ENCODE results near the gene ROR2. TPM values are rescaled to one million over a fixed set of nuclear protein-coding genes. Genes with fewer than 3 reads are reported as not detected.
"Not testable (repeated sequence)": the region's sequence is repeated elsewhere in the genome, so short reads cannot be mapped to it uniquely, and the experiment has no call there.

The ROR2 gene
- total RNA-seq, 2 experiments from 2014 or later: not detected

- H3K4me1 Mint-ChIP-seq (ENCODE audit: low read depth): no peaks in the 10 kb centered on the region
- no peak overlapping the region for H3K4me3 Mint-ChIP-seq
- H3K9me3 Mint-ChIP-seq: no peaks in the 10 kb centered on the region
- H3K27me3 Mint-ChIP-seq (ENCODE audit: low read depth): no peaks in the 10 kb centered on the region
- H3K36me3 Mint-ChIP-seq (ENCODE audit: low read depth): no peaks in the 10 kb centered on the region
- CTCF ChIA-PET: no interaction called here
- DNase-seq: no peak
- intact Hi-C loops (cut with micrococcal nuclease): no loop called here
- no peak overlapping the region for H3K27ac Mint-ChIP-seq
These were observed 140.3 kb downstream of the ROR2 start for GRCh38 chr9:91809581-91810285.

GRCh38 chr9:91807643-91808246 lies 142.3 kb downstream of the ROR2 start:
- DNase-seq: no peak
- Mint-ChIP-seq H3K36me3 (ENCODE audit: low read depth) (no peaks in the 10 kb centered on the region), H3K4me1 (ENCODE audit: low read depth) (no peaks in the 10 kb centered on the region), H3K9me3 (no peaks in the 10 kb centered on the region), H3K27me3 (ENCODE audit: low read depth) (no peaks in the 10 kb centered on the region), H3K4me3 (no peak overlapping the region), H3K27ac (no peak overlapping the region)
- CTCF ChIA-PET: interaction anchor here (1.0 kb wide), 1 partner anchor 31 kb away, joined by 3 read pairs; no protein-coding TSS in a partner anchor
- intact Hi-C loops (cut with micrococcal nuclease): no loop called here

GRCh38 chr9:91805031-91805430 lies 145.0 kb downstream of the ROR2 start:
- CTCF ChIA-PET: no interaction called here
- H3K4me3 Mint-ChIP-seq: no peak overlapping the region
- DNase-seq: no peak

DNA sequence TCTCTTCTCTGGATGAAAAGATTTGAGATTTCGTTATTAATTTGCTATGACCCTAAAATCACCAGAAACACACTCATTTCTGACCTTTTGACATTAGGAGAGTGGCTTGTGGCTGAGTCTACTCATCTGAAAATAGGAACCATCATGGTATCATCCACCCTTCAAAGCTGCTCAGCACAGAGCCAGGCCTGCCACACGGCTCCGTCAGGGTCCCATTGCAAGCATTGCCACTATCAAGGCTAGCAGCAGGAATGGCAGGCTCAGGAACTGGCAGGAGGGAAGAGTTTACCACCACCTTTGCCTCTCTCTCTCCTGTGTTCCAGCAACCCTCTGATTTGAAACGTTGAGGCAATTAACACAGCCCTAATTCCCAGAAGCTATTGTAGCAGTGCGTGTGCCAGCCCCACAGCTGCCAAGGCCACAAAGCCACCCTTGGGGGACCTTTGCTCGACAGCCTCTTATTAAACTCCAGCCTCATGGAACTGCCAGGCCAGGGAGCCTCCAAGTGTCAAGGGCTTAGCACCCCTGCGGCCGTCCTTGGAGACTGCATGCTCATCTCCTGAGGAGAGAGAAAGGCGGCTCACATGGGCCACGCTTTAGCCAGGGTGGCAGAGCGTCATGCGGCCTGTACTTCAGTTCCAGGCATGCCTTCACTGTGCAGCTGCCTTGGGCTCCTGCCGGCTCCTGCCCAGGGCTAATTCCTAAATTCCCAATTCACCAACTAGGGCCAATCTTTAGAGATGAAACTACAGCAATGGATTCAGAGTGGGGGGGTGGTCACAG lies 145.9 kb downstream of the ROR2 start:
- no peak overlapping the region for H3K27ac Mint-ChIP-seq
- no peaks in the 10 kb centered on the region for H3K27me3 Mint-ChIP-seq (ENCODE audit: low read depth)
- no peaks in the 10 kb centered on the region for H3K9me3 Mint-ChIP-seq

More at GRCh38 chr9:91805031-91805430, 145.0 kb downstream of the ROR2 start:
- Mint-ChIP-seq H3K9me3 (no peaks in the 10 kb centered on the region), H3K27ac (no peak overlapping the region), H3K27me3 (ENCODE audit: low read depth) (no peaks in the 10 kb centered on the region), H3K36me3 (ENCODE audit: low read depth) (no peaks in the 10 kb centered on the region), H3K4me1 (ENCODE audit: low read depth) (no peaks in the 10 kb centered on the region)
- intact Hi-C loops (cut with micrococcal nuclease): no loop called here

GRCh38 chr9:91803151-91803940 lies 146.7 kb downstream of the ROR2 start:
- H3K9me3 Mint-ChIP-seq: no peaks in the 10 kb centered on the region
- intact Hi-C loops (cut with micrococcal nuclease): no loop called here
- no peaks in the 10 kb centered on the region for H3K36me3 Mint-ChIP-seq (ENCODE audit: low read depth)
- peaks cover 9% of the 10 kb centered on the region for H3K4me1 Mint-ChIP-seq (ENCODE audit: low read depth)
- no peak for DNase-seq
- no peak overlapping the region for H3K27ac Mint-ChIP-seq
- CTCF ChIA-PET: no interaction called here
- H3K4me3 Mint-ChIP-seq: no peak overlapping the region
- H3K27me3 Mint-ChIP-seq (ENCODE audit: low read depth): no peaks in the 10 kb centered on the region

More for the DNA sequence above, 145.9 kb downstream of the ROR2 start:
- intact Hi-C loops (cut with micrococcal nuclease): no loop called here
- H3K4me1 Mint-ChIP-seq (ENCODE audit: low read depth): peaks cover 2% of the 10 kb centered on the region
- H3K36me3 Mint-ChIP-seq (ENCODE audit: low read depth): no peaks in the 10 kb centered on the region
- no peak overlapping the region for H3K4me3 Mint-ChIP-seq
- no peak for DNase-seq
- CTCF ChIA-PET: no interaction called here

DNA sequence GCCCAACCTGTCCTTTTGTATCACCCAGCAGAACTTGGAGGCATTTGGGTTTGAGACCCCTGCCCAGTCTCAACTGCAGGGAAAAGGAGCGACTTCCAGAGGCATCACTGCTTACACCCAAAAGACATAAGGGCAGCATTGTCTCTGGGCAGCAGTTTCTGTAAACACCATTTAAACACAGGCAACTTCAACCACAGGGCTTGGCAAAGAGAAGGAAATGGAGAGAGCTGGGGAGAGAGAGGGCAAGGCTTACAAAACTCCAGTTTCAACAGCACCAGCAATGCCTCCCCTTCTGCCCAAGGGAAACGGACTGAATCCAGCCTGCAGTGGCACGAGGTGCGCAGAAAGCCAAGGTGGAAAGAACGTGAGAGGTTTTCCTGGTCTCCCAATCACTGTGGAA lies 147.6 kb downstream of the ROR2 start:
- H3K36me3 Mint-ChIP-seq (ENCODE audit: low read depth): no peaks in the 10 kb centered on the region
- H3K9me3 Mint-ChIP-seq: no peaks in the 10 kb centered on the region

GRCh38 chr9:91800473-91801030 lies 149.5 kb downstream of the ROR2 start:
- Mint-ChIP-seq H3K36me3 (ENCODE audit: low read depth) (no peaks in the 10 kb centered on the region), H3K27ac (no peak overlapping the region), H3K4me3 (no peak overlapping the region), H3K4me1 (ENCODE audit: low read depth) (peaks cover 9% of the 10 kb centered on the region), H3K9me3 (no peaks in the 10 kb centered on the region), H3K27me3 (ENCODE audit: low read depth) (no peaks in the 10 kb centered on the region)
- intact Hi-C loops (cut with micrococcal nuclease): no loop called here
- DNase-seq: no peak
- CTCF ChIA-PET: no interaction called here

More for the DNA sequence above, 147.6 kb downstream of the ROR2 start:
- H3K27me3 Mint-ChIP-seq (ENCODE audit: low read depth): no peaks in the 10 kb centered on the region
- no peak for DNase-seq
- H3K4me3 Mint-ChIP-seq: no peak overlapping the region
- intact Hi-C loops (cut with micrococcal nuclease): no loop called here
- H3K27ac Mint-ChIP-seq: no peak overlapping the region
- CTCF ChIA-PET: interaction anchor here (1.1 kb wide), 1 partner anchor 10 kb away, joined by 4 read pairs; no protein-coding TSS in a partner anchor
- H3K4me1 Mint-ChIP-seq (ENCODE audit: low read depth): peaks cover 9% of the 10 kb centered on the region

DNA sequence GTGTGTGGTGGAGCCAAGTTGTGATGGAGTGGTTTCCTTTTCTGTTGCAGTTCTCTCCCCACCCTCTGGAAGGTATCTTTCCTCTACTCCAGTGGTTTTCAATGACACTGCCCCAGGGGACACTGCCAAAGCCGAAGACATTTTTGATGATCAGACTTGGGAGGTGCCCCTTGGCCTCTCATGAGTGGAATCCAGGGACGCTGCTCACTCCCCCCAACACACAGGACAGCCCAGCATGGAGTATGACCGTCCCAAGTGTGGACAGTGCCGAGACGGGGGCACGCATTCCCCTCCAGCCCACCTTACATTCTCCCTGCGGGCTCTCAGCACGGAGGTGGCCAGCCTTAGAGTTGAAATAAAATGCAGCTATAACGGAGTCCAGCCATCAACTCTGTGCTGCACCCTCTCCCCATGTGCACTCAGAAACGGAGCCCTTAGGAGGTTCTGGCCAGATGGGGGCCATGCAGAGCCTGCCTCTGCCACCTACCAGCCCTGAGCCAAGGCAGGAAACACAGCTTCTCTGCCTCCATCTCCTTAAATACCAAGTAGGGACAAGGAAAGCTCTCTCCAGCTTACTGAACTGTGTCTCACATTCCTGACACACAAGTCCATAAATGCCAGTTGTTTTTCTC lies 150.8 kb downstream of the ROR2 start:
- no peaks in the 10 kb centered on the region for H3K36me3 Mint-ChIP-seq (ENCODE audit: low read depth)
- intact Hi-C loops (cut with micrococcal nuclease): no loop called here
- H3K27ac Mint-ChIP-seq: peak overlapping the region; percentile 67
- no peak overlapping the region for H3K4me3 Mint-ChIP-seq
- peaks cover 9% of the 10 kb centered on the region for H3K4me1 Mint-ChIP-seq (ENCODE audit: low read depth)
- DNase-seq: no peak
- no peaks in the 10 kb centered on the region for H3K9me3 Mint-ChIP-seq
- CTCF ChIA-PET: no interaction called here
- no peaks in the 10 kb centered on the region for H3K27me3 Mint-ChIP-seq (ENCODE audit: low read depth)

DNA sequence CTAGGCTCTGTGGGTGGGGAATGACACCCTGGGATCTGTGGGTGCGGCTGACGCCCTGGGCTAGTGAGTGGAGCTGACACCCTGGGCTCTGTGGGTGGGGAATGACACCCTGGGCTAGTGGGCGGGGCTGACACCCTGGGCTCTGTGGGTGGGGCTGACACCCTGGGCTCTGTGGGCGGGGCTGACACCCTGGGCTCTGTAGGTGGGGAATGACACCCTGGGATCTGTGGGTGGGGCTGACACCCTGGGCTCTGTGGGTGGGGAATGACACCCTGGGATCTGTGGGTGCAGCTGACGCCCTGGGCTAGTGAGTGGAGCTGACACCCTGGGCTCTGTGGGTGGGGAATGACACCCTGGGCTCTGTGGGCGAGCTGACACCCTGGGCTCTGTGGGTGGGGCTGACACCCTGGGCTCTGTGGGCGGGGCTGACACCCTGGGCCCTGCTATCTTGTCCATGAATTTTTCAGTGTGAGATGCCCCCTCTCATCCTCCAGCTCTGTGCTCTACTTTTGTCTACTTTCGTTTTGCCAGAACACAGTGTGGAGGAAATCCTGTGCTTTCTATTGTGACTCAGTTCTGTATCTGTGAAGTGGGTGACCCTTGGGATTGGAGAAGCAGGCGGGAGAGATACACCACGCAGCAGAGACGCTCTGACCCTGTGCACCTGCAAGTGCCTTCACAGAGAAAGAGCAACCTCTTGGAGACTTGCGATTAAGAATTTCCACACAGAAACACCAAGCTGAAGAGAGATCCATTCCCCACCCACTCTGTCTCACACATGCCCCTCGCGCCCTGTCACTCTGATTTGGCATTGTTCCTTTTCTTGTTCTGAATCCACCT lies 151.5 kb downstream of the ROR2 start:
- CTCF ChIA-PET: interaction anchor here (0.6 kb wide), 1 partner anchor 164 kb away, joined by 4 read pairs; no protein-coding TSS in a partner anchor
- H3K36me3 Mint-ChIP-seq (ENCODE audit: low read depth); H3K4me3 Mint-ChIP-seq; H3K27me3 Mint-ChIP-seq (ENCODE audit: low read depth); H3K9me3 Mint-ChIP-seq; DNase-seq; intact Hi-C loops (cut with micrococcal nuclease); H3K4me1 Mint-ChIP-seq (ENCODE audit: low read depth): not testable (repeated sequence)
- peak overlapping the region; percentile 67 for H3K27ac Mint-ChIP-seq

GRCh38 chr9:91797517-91797916 lies 152.5 kb downstream of the ROR2 start:
- H3K36me3 Mint-ChIP-seq (ENCODE audit: low read depth); intact Hi-C loops (cut with micrococcal nuclease); DNase-seq; H3K27ac Mint-ChIP-seq; H3K4me3 Mint-ChIP-seq; H3K9me3 Mint-ChIP-seq; CTCF ChIA-PET; H3K27me3 Mint-ChIP-seq (ENCODE audit: low read depth); H3K4me1 Mint-ChIP-seq (ENCODE audit: low read depth): not testable (repeated sequence)

DNA sequence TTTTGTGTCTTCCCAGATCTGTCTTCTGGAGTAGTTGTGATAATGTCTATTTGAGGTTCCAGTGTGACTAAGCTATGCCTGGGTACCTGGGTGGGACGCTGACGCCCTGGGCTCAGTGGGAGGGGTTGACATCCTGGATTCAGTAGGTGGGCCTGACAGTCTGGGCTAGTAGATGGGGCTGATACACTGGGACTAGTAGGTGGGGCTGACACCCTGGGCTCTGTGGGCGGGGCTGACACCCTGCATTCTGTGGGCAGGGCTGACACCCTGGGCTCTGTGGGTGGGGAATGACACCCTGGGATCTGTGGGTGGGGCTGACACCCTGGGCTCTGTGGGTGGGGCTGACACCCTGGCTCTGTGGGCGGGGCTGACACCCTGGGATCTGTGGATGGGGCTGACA lies 153.5 kb downstream of the ROR2 start:
- intact Hi-C loops (cut with micrococcal nuclease); H3K27me3 Mint-ChIP-seq (ENCODE audit: low read depth); H3K4me1 Mint-ChIP-seq (ENCODE audit: low read depth); H3K4me3 Mint-ChIP-seq; CTCF ChIA-PET; H3K9me3 Mint-ChIP-seq; H3K27ac Mint-ChIP-seq; H3K36me3 Mint-ChIP-seq (ENCODE audit: low read depth): not testable (repeated sequence)
- DNase-seq: peak; percentile 15

Measured in activated naive CD4-positive, alpha-beta T cell treated with anti-CD3 and anti-CD28 coated beads for 36 hours (primary cell).